Lung (tissue), 12 donors: Measurements from ENCODE around the gene GNAO1. TPM values are rescaled to one million over a fixed set of nuclear protein-coding genes. Genes with fewer than 3 reads are reported as not detected.

ENCODE experiments used
- ATAC-seq: fragments of 200-7000 bp; cut with Tn5 transposase; one replicate; pipeline ENCODE4 v1.9.1; 2020; ENCODE audit warnings: moderate number of reproducible peaks; ENCODE audit not compliant: insufficient read depth, low FRiP score
- DNase-seq, 3 donors: peaks; one replicate each; pipeline ENCODE4 v3.0.0-alpha.2; 2013 to 2017
- H3K27ac ChIP-seq, 2 donors: one replicate each; pipeline ENCODE4 v1.5.1; 2013; ENCODE audit warnings: mild to moderate bottlenecking in 2 of 2, moderate library complexity in 2 of 2, control low read depth in 1 of 2, inconsistent platforms in 1 of 2, low read depth in 1 of 2, low read length in 1 of 2
- H3K27me3 ChIP-seq, 3 donors: one replicate each; pipeline ENCODE4 v1.5.1; 2013; ENCODE audit warnings: low read length in 2 of 3; ENCODE audit not compliant: control insufficient read depth in 3 of 3, insufficient read depth in 3 of 3
- H3K36me3 ChIP-seq, 4 donors: one replicate each; pipeline ENCODE4 v1.5.1; 2013; ENCODE audit warnings: low read length in 4 of 4, mild to moderate bottlenecking in 1 of 4, moderate library complexity in 1 of 4; ENCODE audit not compliant: control insufficient read depth in 4 of 4, insufficient read depth in 4 of 4
- H3K4me1 ChIP-seq, 5 donors: one replicate each; pipeline ENCODE4 v1.5.1; 2013; ENCODE audit warnings: low read length in 5 of 5, mild to moderate bottlenecking in 2 of 5, moderate library complexity in 1 of 5; ENCODE audit not compliant: control insufficient read depth in 5 of 5, insufficient read depth in 5 of 5
- H3K4me3 ChIP-seq: one replicate; pipeline ENCODE4 v1.5.1; 2013; ENCODE audit warnings: mild to moderate bottlenecking, control low read depth, moderate library complexity
- H3K9ac ChIP-seq, 2 donors: one replicate each; pipeline ENCODE4 v1.5.1; 2013; ENCODE audit warnings: low read length in 2 of 2, control low read depth in 1 of 2; ENCODE audit not compliant: insufficient read depth in 1 of 2
- H3K9me3 ChIP-seq, 4 donors: one replicate each; pipeline ENCODE4 v1.5.1; 2013; ENCODE audit warnings: low read length in 3 of 4, mild to moderate bottlenecking in 1 of 4, moderate library complexity in 1 of 4; ENCODE audit not compliant: control insufficient read depth in 4 of 4, insufficient read depth in 3 of 4
- WGBS, 2 donors: extraction: QIAGEN DNeasy Blood & Tissue Kit; methylation state at CpG; one replicate each; pipeline ENCODE4 v1.1.7; 2013; 5-methylcytosine and 5-hydroxymethylcytosine counted together
- polyA plus RNA-seq, 2 donors: library from polyadenylated mRNA; stranded (reverse); fragments of 200-250 nt; gene quantifications; one replicate each; pipeline ENCODE4 v1.2.1, GENCODE V29; 2013
- total RNA-seq, 2 donors: library from RNA; depleted of rRNA in 1 of 2; stranded (reverse); fragments of >200 nt in 1 of 2; gene quantifications; one replicate each; pipeline ENCODE4 v1.2.1, GENCODE V29; 2014 to 2021
- TF ChIP-seq, protein P1 (sequence below): IDR thresholded peaks from 2 replicates; pipeline ENCODE4 v1.5.1; 2012; ENCODE audit warnings: mild to moderate bottlenecking; ENCODE audit errors: control extremely low read depth, extremely low read depth
- donor health status: control.
- donor health status: control.
- donor health status: Bipolar disorder and iron deficiency.
- donor health status: healthy.
- donor health status: DM: yes; HTN: yes; CAD: no.

Gene GNAO1
- total and polyA plus RNA-seq, 4 donors, result 0.33 to 5.2 (median 0.76) TPM

DNA sequence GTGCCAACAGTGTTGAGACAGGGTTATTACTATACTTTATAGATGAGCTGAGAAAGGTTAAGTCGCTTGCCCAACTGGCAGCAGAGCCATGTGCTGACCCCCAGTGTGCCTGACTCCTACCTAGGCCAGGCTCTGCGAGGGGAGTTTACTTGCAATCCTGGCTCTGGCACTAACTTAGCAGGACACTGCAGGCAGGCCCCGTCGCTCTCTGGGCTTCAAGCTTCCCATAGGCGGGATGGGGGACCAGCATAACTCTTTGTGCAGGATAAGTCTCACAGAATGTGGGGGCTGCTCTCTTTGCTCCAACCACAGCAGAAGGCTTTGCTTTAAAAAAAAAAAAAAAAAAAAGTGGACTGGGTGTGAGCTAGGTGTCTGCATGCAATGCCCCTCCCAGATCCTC lies 102.7 kb downstream of the GNAO1 start:
- TF ChIP-seq, protein P1, sequence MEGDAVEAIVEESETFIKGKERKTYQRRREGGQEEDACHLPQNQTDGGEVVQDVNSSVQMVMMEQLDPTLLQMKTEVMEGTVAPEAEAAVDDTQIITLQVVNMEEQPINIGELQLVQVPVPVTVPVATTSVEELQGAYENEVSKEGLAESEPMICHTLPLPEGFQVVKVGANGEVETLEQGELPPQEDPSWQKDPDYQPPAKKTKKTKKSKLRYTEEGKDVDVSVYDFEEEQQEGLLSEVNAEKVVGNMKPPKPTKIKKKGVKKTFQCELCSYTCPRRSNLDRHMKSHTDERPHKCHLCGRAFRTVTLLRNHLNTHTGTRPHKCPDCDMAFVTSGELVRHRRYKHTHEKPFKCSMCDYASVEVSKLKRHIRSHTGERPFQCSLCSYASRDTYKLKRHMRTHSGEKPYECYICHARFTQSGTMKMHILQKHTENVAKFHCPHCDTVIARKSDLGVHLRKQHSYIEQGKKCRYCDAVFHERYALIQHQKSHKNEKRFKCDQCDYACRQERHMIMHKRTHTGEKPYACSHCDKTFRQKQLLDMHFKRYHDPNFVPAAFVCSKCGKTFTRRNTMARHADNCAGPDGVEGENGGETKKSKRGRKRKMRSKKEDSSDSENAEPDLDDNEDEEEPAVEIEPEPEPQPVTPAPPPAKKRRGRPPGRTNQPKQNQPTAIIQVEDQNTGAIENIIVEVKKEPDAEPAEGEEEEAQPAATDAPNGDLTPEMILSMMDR, result no peak
- Histone ChIP-seq H3K27me3 (no peaks in the 10 kb centered on the region), H3K4me3 (no peak overlapping the region), H3K9me3 (no peaks in the 10 kb centered on the region), H3K9ac (no peak overlapping the region), H3K27ac (no peak overlapping the region), H3K36me3 (no peaks in the 10 kb centered on the region), H3K4me1 (peaks cover 0 to 23% (median 7%) of the 10 kb centered on the region in 5 donors)
- ATAC-seq (no peak), DNase-seq (no peak)
- WGBS, 2 donors, result 93 to 96% methylated on average over 5 of the region's 5 CpGs

DNA sequence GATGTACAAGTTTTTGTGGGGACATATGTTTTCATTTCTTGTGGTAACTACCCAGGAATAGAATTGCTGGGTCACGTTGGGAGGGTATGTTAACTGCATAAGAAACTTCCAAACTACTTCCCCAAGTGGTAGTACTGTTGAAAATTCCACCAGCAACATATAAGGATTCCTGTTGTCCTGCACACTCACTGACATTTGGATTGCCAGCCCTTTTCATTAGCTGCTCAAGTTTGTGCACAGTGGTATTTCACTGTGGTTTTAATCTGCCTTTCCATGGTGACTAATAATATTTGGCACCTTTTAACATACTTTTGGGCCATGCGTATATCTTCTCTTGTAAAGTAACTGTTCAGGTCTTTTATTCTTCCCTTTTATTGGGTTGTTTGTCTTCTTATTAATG lies 103.3 kb downstream of the GNAO1 start:
- H3K36me3 ChIP-seq, result no peaks in the 10 kb centered on the region
- TF ChIP-seq, protein P1, result no peak

DNA sequence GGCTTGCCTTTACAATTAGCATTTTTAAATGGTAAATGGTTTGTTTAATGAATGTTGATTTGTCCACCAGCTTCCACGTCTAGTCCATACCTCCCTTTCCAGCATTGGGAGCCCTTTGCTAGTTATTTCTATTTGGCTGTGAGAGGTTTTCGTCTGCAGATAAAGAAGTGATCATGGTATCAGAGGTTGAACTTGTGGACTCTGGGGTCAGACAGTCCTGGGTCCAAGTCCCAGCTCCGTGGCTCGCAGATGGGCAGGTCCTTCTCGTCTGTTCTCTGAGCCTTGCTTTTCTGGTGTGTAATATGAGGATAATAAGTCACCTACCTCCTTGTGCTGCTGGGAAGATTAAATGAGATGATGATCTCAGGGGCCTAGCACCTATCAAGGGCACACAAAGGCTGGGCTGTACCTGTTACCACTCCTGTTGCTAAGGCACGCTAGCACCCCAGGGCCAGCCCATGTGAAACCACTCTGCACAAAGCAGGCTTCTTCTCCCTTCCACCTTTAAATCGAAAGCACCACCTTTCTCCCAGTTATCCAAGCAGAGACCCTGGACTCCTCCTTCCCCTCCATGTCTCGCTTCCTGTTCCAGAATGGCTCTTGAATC lies 103.9 kb downstream of the GNAO1 start:
- TF ChIP-seq, protein P1, result no peak
- H3K36me3 ChIP-seq, result no peaks in the 10 kb centered on the region
- H3K9ac ChIP-seq, result no peak overlapping the region
- WGBS, 2 donors, result 84 to 88% methylated on average over 8 of the region's 8 CpGs
- no peaks in the 10 kb centered on the region for H3K9me3 ChIP-seq
- ATAC-seq, result no peak
- H3K4me3 ChIP-seq, result no peak overlapping the region
- no peak overlapping the region for H3K27ac ChIP-seq
- H3K4me1 ChIP-seq, result peaks cover 0 to 28% (median 11%) of the 10 kb centered on the region in 5 donors
- H3K27me3 ChIP-seq, result no peaks in the 10 kb centered on the region
- no peak for DNase-seq

More for the DNA sequence above, 103.3 kb downstream of the GNAO1 start:
- H3K9ac ChIP-seq, result no peak overlapping the region
- H3K9me3 ChIP-seq, result no peaks in the 10 kb centered on the region
- WGBS, 2 donors, result 37 to 50% methylated on average over 2 of the region's 2 CpGs
- no peaks in the 10 kb centered on the region for H3K27me3 ChIP-seq
- H3K4me3 ChIP-seq, result no peak overlapping the region
- ATAC-seq, result no peak
- H3K4me1 ChIP-seq, result peaks cover 0 to 23% (median 7%) of the 10 kb centered on the region in 5 donors
- H3K27ac ChIP-seq, result no peak overlapping the region
- no peak for DNase-seq
